Measurements from ENCODE around the gene VWA8. TPM values are rescaled to one million over a fixed set of nuclear protein-coding genes. Genes with fewer than 3 reads are reported as not detected.
A peak's percentile ranks its signal among the peaks of the same experiment; 100 is the strongest.

VWA8 gene
- total and polyA plus RNA-seq, 7 donors = 3.0 to 37.5 (median 24.7) TPM

- intact Hi-C loops (cut with DNase I) = no loop called here
- 94 to 96% methylated on average over 2 of the region's 2 CpGs for WGBS, 2 donors
- no peaks in the 10 kb centered on the region for H3K27me3 ChIP-seq
- no peak for TF ChIP-seq CTCF (IDR thresholded peaks at IDR 0.05)
- no peak for TF ChIP-seq POLR2AphosphoS5 (IDR thresholded peaks at IDR 0.05)
- TF ChIP-seq POLR2A (IDR thresholded peaks at IDR 0.05) = no peak
- no peak for TF ChIP-seq EP300 (IDR thresholded peaks at IDR 0.05)
- no peaks in the 10 kb centered on the region for H3K9me3 ChIP-seq
- peaks cover 0 to 11% (median 6%) of the 10 kb centered on the region in 4 donors for H3K4me1 ChIP-seq
- H3K36me3 ChIP-seq = no peaks in the 10 kb centered on the region
- H3K4me3 ChIP-seq = no peak overlapping the region
- DNase-seq = no peak
- H3K27ac ChIP-seq = no peak overlapping the region
These were observed 300.5 kb downstream of the VWA8 start for GRCh38 chr13:41660411-41660810.

GRCh38 chr13:41658057-41658661 is 302.8 kb downstream of the VWA8 start:
- Histone ChIP-seq H3K4me3 (no peak overlapping the region), H3K9me3 (no peaks in the 10 kb centered on the region), H3K27ac (no peak overlapping the region), H3K4me1 (peaks cover 0 to 6% (median 0%) of the 10 kb centered on the region in 4 donors), H3K27me3 (no peaks in the 10 kb centered on the region), H3K36me3 (no peaks in the 10 kb centered on the region)
- intact Hi-C loops (cut with DNase I) = no loop called here
- 78 to 79% methylated on average over 7 of the region's 7 CpGs for WGBS, 2 donors
- DNase-seq = no peak
- TF ChIP-seq POLR2A (IDR thresholded peaks at IDR 0.05) = no peak

GRCh38 chr13:41655997-41656396 is 304.9 kb downstream of the VWA8 start:
- intact Hi-C loops (cut with DNase I) = no loop called here
- DNase-seq = no peak
- Histone ChIP-seq H3K27ac (no peak overlapping the region), H3K27me3 (no peaks in the 10 kb centered on the region), H3K4me1 (peaks cover 0 to 9% (median 4%) of the 10 kb centered on the region in 4 donors), H3K36me3 (no peaks in the 10 kb centered on the region), H3K4me3 (no peak overlapping the region), H3K9me3 (no peaks in the 10 kb centered on the region)
- TF ChIP-seq EP300 (IDR thresholded peaks at IDR 0.05) (no peak), POLR2A (IDR thresholded peaks at IDR 0.05) (no peak), POLR2AphosphoS5 (IDR thresholded peaks at IDR 0.05) (no peak), CTCF (IDR thresholded peaks at IDR 0.05) (no peak)
- 81 to 89% methylated on average over 6 of the region's 6 CpGs for WGBS, 2 donors

- Histone ChIP-seq H3K4me3 (no peak overlapping the region), H3K36me3 (no peaks in the 10 kb centered on the region), H3K9me3 (no peaks in the 10 kb centered on the region), H3K27me3 (no peaks in the 10 kb centered on the region), H3K27ac (no peak overlapping the region), H3K4me1 (peaks cover 0 to 14% (median 8%) of the 10 kb centered on the region in 4 donors)
- no peak for DNase-seq
- TF ChIP-seq POLR2AphosphoS5 (IDR thresholded peaks at IDR 0.05) = no peak
- no peak for TF ChIP-seq CTCF (IDR thresholded peaks at IDR 0.05)
- intact Hi-C loops (cut with DNase I) = loop anchor here (5.0 kb wide), 1 partner anchor 197 kb away; the partner anchor contains the start of gene RGCC
- WGBS, 2 donors = 78 to 91% methylated on average over 5 of the region's 5 CpGs
These were observed 306.1 kb downstream of the VWA8 start for GRCh38 chr13:41654796-41655195.

- no peaks in the 10 kb centered on the region for H3K36me3 ChIP-seq
- TF ChIP-seq POLR2A (IDR thresholded peaks at IDR 0.05) (no peak), CTCF (IDR thresholded peaks at IDR 0.05) (peak; percentile 32 to 61 (median 48))
- intact Hi-C loops (cut with DNase I) = loop anchor here (2.0 to 5.0 kb wide), 2 partner anchors 196 to 300 kb away; partner anchors contain the start of gene RGCC
- 44 to 63% methylated on average over 4 of the region's 4 CpGs for WGBS, 2 donors
- H3K4me1 ChIP-seq = peaks cover 0 to 32% (median 19%) of the 10 kb centered on the region in 4 donors
- peak overlapping the region in 2 of 4 donors; percentile 2 to 6 for H3K27ac ChIP-seq
- no peaks in the 10 kb centered on the region for H3K9me3 ChIP-seq
- DNase-seq = no peak
- H3K4me3 ChIP-seq = no peak overlapping the region
- H3K27me3 ChIP-seq = no peaks in the 10 kb centered on the region
These were observed 308.1 kb downstream of the VWA8 start for GRCh38 chr13:41652735-41653361.
